ENCODE results near the gene FLNC.

DNA sequence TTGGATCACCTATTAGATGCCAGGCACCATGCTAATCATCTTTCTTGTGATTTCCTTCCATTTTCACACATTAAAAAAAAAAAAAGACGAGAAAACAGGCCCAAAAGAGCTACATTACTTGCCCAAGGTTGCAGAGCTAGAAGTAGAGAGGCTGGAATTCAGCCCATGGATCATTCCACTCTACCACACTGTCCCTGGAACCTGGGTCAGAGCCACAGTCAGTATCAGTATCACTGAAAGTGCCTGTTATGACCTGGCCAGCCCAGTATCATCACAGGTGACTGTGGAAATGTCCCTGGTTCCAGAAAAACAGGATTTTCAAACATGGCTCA is 3.3 kb upstream of the FLNC start:
- no peak for TF ChIP-seq POLR2A (IDR thresholded peaks at IDR 0.05)
- TF ChIP-seq, protein P1, sequence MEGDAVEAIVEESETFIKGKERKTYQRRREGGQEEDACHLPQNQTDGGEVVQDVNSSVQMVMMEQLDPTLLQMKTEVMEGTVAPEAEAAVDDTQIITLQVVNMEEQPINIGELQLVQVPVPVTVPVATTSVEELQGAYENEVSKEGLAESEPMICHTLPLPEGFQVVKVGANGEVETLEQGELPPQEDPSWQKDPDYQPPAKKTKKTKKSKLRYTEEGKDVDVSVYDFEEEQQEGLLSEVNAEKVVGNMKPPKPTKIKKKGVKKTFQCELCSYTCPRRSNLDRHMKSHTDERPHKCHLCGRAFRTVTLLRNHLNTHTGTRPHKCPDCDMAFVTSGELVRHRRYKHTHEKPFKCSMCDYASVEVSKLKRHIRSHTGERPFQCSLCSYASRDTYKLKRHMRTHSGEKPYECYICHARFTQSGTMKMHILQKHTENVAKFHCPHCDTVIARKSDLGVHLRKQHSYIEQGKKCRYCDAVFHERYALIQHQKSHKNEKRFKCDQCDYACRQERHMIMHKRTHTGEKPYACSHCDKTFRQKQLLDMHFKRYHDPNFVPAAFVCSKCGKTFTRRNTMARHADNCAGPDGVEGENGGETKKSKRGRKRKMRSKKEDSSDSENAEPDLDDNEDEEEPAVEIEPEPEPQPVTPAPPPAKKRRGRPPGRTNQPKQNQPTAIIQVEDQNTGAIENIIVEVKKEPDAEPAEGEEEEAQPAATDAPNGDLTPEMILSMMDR (IDR thresholded peaks at IDR 0.05), result no peak

Data from uterus (tissue), 2 donors.